SK-N-MC (cell line): ENCODE measurements around the gene IFNLR1.

Experiments used
- DNase-seq: peaks from one replicate; pipeline ENCODE4 v3.0.0-alpha.2; 2011; ENCODE audit warnings: low read depth, low spot score
- H3K27ac ChIP-seq: fragments of 200-600 bp; sonication (generic); 2 replicates; pipeline ENCODE4 v1.5.1; 2016; ENCODE audit warnings: mixed run types
- H3K36me3 ChIP-seq: fragments of 200-600 bp; sonication (generic); 2 replicates; pipeline ENCODE4 v1.6.1; 2017; ENCODE audit warnings: antibody characterized with exemption, low read length, mixed read lengths; ENCODE audit not compliant: insufficient read depth
- H3K4me3 ChIP-seq: fragments of 200-600 bp; sonication (generic); 2 replicates; pipeline ENCODE4 v1.5.1; 2016
- H3K9ac ChIP-seq: fragments of 200-600 bp; sonication (generic); 2 replicates; pipeline ENCODE4 v1.8.0; 2017; ENCODE audit warnings: mixed run types, mixed read lengths; ENCODE audit not compliant: insufficient read length
- H3K9me3 ChIP-seq: fragments of 200-600 bp; sonication (generic); 2 replicates; pipeline ENCODE4 v1.6.1; 2017; ENCODE audit warnings: low read depth, mild to moderate bottlenecking, antibody characterized with exemption, low read length, moderate library complexity, mixed read lengths
- EZH2 ChIP-seq: fragments of 200-600 bp; sonication (generic); IDR thresholded peaks from one replicate; pipeline ENCODE4 v1.6.1; 2017; ENCODE audit warnings: antibody characterized with exemption
- FOXP2 ChIP-seq: optimal IDR thresholded peaks from 2 replicates; pipeline ENCODE3; 2011; ENCODE audit warnings: mild to moderate bottlenecking, moderate library complexity; ENCODE audit not compliant: insufficient read depth; ENCODE audit errors: extremely low read length, control extremely low read depth
- POLR2AphosphoS5 ChIP-seq: IDR thresholded peaks from 2 replicates; pipeline ENCODE4 v1.6.1; 2012; ENCODE audit warnings: mild to moderate bottlenecking, low read depth, low read length, borderline replicate concordance

IFNLR1 gene

DNA sequence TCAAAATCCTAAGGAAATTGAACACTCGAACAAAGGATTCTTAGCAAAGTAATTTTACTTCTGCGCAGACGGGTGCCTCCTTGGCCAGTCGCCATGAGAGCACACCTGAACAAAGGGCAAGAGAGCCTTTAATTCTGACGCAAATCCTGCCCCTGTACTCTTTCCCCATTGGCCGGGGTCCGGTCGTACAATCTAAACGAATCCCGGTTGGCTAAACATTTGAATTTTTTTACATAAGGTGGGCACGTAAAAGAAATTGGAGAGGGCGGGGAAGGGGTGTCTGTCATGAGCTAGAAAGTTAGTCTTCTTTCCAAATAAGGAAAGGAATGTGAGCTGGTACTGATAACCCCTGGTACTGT lies 35.9 kb downstream of the IFNLR1 start:
- no peaks in the 10 kb centered on the region for H3K36me3 ChIP-seq
- TF ChIP-seq EZH2 (no peak), POLR2AphosphoS5 (no peak), FOXP2 (no peak)
- DNase-seq, result no peak
- H3K27ac ChIP-seq, result no peak overlapping the region
- H3K4me3 ChIP-seq, result no peak overlapping the region
- H3K9ac ChIP-seq, result no peak overlapping the region
- no peaks in the 10 kb centered on the region for H3K9me3 ChIP-seq

DNA sequence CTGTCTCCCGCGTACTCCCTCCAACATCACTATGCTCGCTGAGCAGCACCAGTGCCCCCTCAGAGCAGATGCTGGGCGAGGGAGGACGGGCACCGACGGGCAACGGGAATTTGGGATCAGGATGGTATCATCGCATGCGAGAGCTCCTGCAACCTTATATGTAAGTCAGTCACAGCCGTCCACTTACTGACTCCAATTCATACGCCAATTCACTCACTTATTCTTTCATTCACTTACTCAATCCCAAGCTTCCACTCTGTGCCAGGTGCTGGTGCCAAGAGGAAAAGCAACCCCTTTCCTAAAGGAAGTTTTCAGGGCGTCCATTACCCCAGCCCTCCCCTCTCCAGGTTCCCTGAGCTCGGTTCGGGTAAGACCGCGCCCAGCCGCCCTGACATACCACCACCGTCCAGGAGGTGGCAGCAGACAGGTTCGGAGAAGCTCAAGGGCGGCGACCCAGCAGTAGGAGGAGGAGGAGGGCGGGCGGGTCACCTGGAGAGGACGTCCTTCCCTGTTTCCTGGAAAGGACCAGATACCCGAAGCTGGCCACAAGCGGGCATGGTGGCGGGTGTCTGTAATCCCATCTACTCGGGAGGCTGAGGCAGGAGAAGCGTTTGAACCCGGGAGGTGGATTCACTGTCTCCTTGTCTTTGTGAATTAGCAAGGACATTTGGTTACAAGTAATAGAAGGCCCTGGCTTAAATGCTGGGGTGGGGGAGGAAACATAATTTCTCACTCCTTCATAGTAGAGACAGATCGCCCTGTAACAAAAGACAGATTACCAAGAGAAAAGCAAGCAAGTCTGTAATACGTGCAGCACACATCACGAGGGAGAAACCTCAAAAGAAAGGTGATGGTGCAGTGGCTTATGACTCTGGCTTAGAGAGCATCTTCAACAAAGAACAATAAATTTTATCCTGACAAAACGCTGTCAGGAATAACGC lies 36.6 kb downstream of the IFNLR1 start:
- no peaks in the 10 kb centered on the region for H3K9me3 ChIP-seq
- no peak overlapping the region for H3K9ac ChIP-seq
- TF ChIP-seq FOXP2, result peak; percentile 27
- no peak for TF ChIP-seq EZH2
- H3K36me3 ChIP-seq, result no peaks in the 10 kb centered on the region
- no peak overlapping the region for H3K27ac ChIP-seq
- DNase-seq, result peak; percentile 20
- peak overlapping the region; percentile 44 for H3K4me3 ChIP-seq

- DNase-seq, result no peak
- no peaks in the 10 kb centered on the region for H3K9me3 ChIP-seq
- no peaks in the 10 kb centered on the region for H3K36me3 ChIP-seq
- TF ChIP-seq POLR2AphosphoS5 (no peak), FOXP2 (no peak), EZH2 (no peak)
- no peak overlapping the region for H3K4me3 ChIP-seq
- no peak overlapping the region for H3K9ac ChIP-seq
- no peak overlapping the region for H3K27ac ChIP-seq
Measured at GRCh38 chr1:24149866-24150233, 37.2 kb downstream of the IFNLR1 start.

DNA sequence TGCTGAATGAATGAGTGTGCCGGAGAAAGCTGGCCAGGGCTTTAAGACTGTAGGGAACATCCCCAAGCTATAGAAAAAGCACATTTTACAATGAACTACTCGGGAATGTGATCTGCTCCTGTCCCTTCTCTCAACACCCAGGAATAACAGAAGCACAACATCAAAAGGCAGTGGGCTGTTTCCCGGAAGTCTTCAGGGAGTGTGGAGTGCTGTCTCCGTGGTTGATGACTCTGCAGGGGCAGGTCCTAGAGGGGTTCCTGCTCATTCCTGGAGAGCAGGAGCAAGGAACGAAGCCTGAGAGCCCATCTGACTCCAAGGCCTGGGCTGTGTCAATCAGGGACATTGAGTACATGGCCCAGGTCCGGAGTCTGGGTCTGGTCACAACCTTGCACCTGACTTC lies 39.3 kb downstream of the IFNLR1 start:
- Histone ChIP-seq H3K9me3 (no peaks in the 10 kb centered on the region), H3K27ac (no peak overlapping the region), H3K4me3 (no peak overlapping the region), H3K9ac (no peak overlapping the region), H3K36me3 (no peaks in the 10 kb centered on the region)
- TF ChIP-seq FOXP2 (no peak), POLR2AphosphoS5 (no peak), EZH2 (no peak)
- no peak for DNase-seq

GRCh38 chr1:24147194-24147593 lies 39.9 kb downstream of the IFNLR1 start:
- no peak for TF ChIP-seq EZH2
- no peak for TF ChIP-seq FOXP2
- TF ChIP-seq POLR2AphosphoS5, result no peak
- no peak overlapping the region for H3K9ac ChIP-seq

GRCh38 chr1:24142546-24143534 lies 44.2 kb downstream of the IFNLR1 start, which contains the start of gene IL22RA1:
IL22RA1 (minus strand) TSS chr1:24143140; CDS start chr1:24143082, 58 bp downstream.
- H3K4me3 ChIP-seq, result no peak within 1 kb of the TSS
- H3K9me3 ChIP-seq, result no peaks in the 10 kb centered on the region
- no peak for DNase-seq
- TF ChIP-seq POLR2AphosphoS5, result no peak
- no peak for TF ChIP-seq EZH2
- TF ChIP-seq FOXP2, result no peak
- no peak within 1 kb of the TSS for H3K27ac ChIP-seq
- H3K36me3 ChIP-seq, result no peaks in the 10 kb centered on the region
- no peak within 1 kb of the TSS for H3K9ac ChIP-seq

More at GRCh38 chr1:24147194-24147593, 39.9 kb downstream of the IFNLR1 start:
- no peaks in the 10 kb centered on the region for H3K36me3 ChIP-seq
- H3K27ac ChIP-seq, result no peak overlapping the region
- no peaks in the 10 kb centered on the region for H3K9me3 ChIP-seq
- DNase-seq, result no peak
- no peak overlapping the region for H3K4me3 ChIP-seq

GRCh38 chr1:24141311-24141997 lies 45.6 kb downstream of the IFNLR1 start:
- no peaks in the 10 kb centered on the region for H3K9me3 ChIP-seq
- TF ChIP-seq FOXP2 (no peak), POLR2AphosphoS5 (no peak), EZH2 (no peak)
- H3K36me3 ChIP-seq, result no peaks in the 10 kb centered on the region
- DNase-seq, result no peak
- H3K27ac ChIP-seq, result no peak overlapping the region
- H3K9ac ChIP-seq, result no peak overlapping the region
- no peak overlapping the region for H3K4me3 ChIP-seq
